ENCODE results near the gene GASK1B. TPM values are rescaled to one million over a fixed set of nuclear protein-coding genes. Genes with fewer than 3 reads are reported as not detected.

GASK1B gene
- total RNA-seq, result 37.8 and 52.7 TPM in 2 replicates

GRCh38 chr4:158172261-158173258, at the start of gene GASK1B:
TSS of gene GASK1B (minus strand) at chr4:158173025. CDS start at chr4:158171375, 1,650 bp downstream.

GRCh38 chr4:158209825-158210807, 37.3 kb upstream of the GASK1B start, which contains the start of gene TMEM144:
TSS of gene TMEM144 (plus strand) at chr4:158210486. CDS start at chr4:158212668, 2,182 bp downstream.

Other genes starting within 250 kb of the GASK1B start
- gene TMEM144, start 37.5 kb upstream of the GASK1B start, total RNA-seq, result 2.6 and 5.2 TPM in 2 replicates

Measured in hair follicle dermal papilla cell (primary cell).